DOHH2 (cell line): ENCODE measurements around the gene SCGB1A1.

Experiments
- CTCF ChIP-seq: fragments of 200-600 bp; sonication (generic); IDR thresholded peaks from one replicate; pipeline ENCODE4 v1.5.1; 2014; ENCODE audit warnings: antibody characterized with exemption, mild to moderate bottlenecking, low read depth, low read length; ENCODE audit not compliant: poor library complexity, severe bottlenecking
- EZH2phosphoT487 ChIP-seq: fragments of 200-600 bp; sonication (generic); IDR thresholded peaks from 2 replicates; pipeline ENCODE4 v1.6.1; 2017; ENCODE audit warnings: borderline replicate concordance, mild to moderate bottlenecking, antibody characterized with exemption, low read length, moderate library complexity, mixed read lengths

GRCh38 chr11:62427630-62428233 is 8.9 kb downstream of the SCGB1A1 start:
- TF ChIP-seq CTCF, result no peak
- TF ChIP-seq EZH2phosphoT487, result no peak
